SHP77 treated with DMSO at 0.1 percent for 48 hours (cell line): ENCODE results near the gene PLPP3.

Source experiments
- DNase-seq: peaks from one replicate; lab custom pipeline; 2025; lab: John Stamatoyannopoulos, UW

Gene PLPP3

GRCh38 chr1:56547977-56548376 is 31.4 kb downstream of the PLPP3 start:
- no peak for DNase-seq

GRCh38 chr1:56547473-56547872 is 31.9 kb downstream of the PLPP3 start:
- no peak for DNase-seq

GRCh38 chr1:56545711-56546110 is 33.7 kb downstream of the PLPP3 start:
- DNase-seq, result no peak

GRCh38 chr1:56543783-56544612 is 35.4 kb downstream of the PLPP3 start:
- no peak for DNase-seq

GRCh38 chr1:56542651-56543050 is 36.7 kb downstream of the PLPP3 start:
- DNase-seq, result no peak

- DNase-seq, result no peak
Observed at GRCh38 chr1:56541408-56541807, 38.0 kb downstream of the PLPP3 start.

- DNase-seq, result no peak
Observed at GRCh38 chr1:56540467-56540866, 38.9 kb downstream of the PLPP3 start.

- no peak for DNase-seq
Observed at GRCh38 chr1:56539520-56539931, 39.8 kb downstream of the PLPP3 start.

GRCh38 chr1:56538532-56538931 is 40.8 kb downstream of the PLPP3 start:
- DNase-seq, result no peak

GRCh38 chr1:56537660-56538059 is 41.7 kb downstream of the PLPP3 start:
- DNase-seq, result no peak

- peak; percentile 38 for DNase-seq
Observed at GRCh38 chr1:56535939-56536338, 43.4 kb downstream of the PLPP3 start.

GRCh38 chr1:56535362-56535761 is 44.0 kb downstream of the PLPP3 start:
- DNase-seq, result no peak

GRCh38 chr1:56534130-56534651 is 45.2 kb downstream of the PLPP3 start:
- DNase-seq, result no peak

- no peak for DNase-seq
Observed at GRCh38 chr1:56533621-56534020, 45.7 kb downstream of the PLPP3 start.

- no peak for DNase-seq
Observed at GRCh38 chr1:56533197-56533596, 46.2 kb downstream of the PLPP3 start.

GRCh38 chr1:56532350-56532683 is 47.0 kb downstream of the PLPP3 start:
- DNase-seq, result no peak

- no peak for DNase-seq
Observed at GRCh38 chr1:56531624-56532349, 47.6 kb downstream of the PLPP3 start.

GRCh38 chr1:56529801-56530200 is 49.6 kb downstream of the PLPP3 start:
- DNase-seq, result no peak

GRCh38 chr1:56527548-56528302 is 51.6 kb downstream of the PLPP3 start:
- DNase-seq, result peak; percentile 53

- DNase-seq, result no peak
Observed at GRCh38 chr1:56526571-56527174, 52.7 kb downstream of the PLPP3 start.

GRCh38 chr1:56525489-56526041 is 53.8 kb downstream of the PLPP3 start:
- DNase-seq, result peak; percentile 44

- DNase-seq, result no peak
Observed at GRCh38 chr1:56524263-56524662, 55.1 kb downstream of the PLPP3 start.
